GM12878 (cell line): Measurements from ENCODE around the gene C1GALT1. TPM values are rescaled to one million over a fixed set of nuclear protein-coding genes. Genes with fewer than 3 reads are reported as not detected.
A peak's percentile ranks its signal among the peaks of the same experiment; 100 is the strongest.

Experiments used
- ATAC-seq: fragments of 200-7000 bp; cut with Tn5 transposase; 3 replicates; pipeline ENCODE4 v1.9.1; 2020; ENCODE audit warnings: mild to moderate bottlenecking, moderate library complexity
- BruUV-seq: library from RNA; stranded (reverse); fragments of 400-500 nt; replicated peaks from 2 replicates; lab custom pipeline; 2021; lab: Mats Ljungman, UMichigan
- CTCF ChIA-PET: fragments of 300-600 bp; sonication (Branson Sonifier 250); formaldehyde crosslinking; extraction: SDS; loops from one replicate; lab custom pipeline; 2021; ENCODE audit warnings: inconsistent platforms; lab: Yijun Ruan, JAX
- POLR2A ChIA-PET: fragments of 350-600 bp; formaldehyde crosslinking; extraction: SDS; loops from one replicate; lab custom pipeline; 2021; ENCODE audit warnings: inconsistent platforms; lab: Charles Lee
- RAD21 ChIA-PET: fragments of 300-600 bp; sonication (Branson Sonifier 250); formaldehyde crosslinking; loops from one replicate; lab custom pipeline; 2023; ENCODE audit warnings: antibody characterized with exemption; ENCODE audit not compliant: unreplicated experiment; lab: Charles Lee
- SMC1A ChIA-PET: fragments of 300-600 bp; sonication (Branson Sonifier 250); formaldehyde crosslinking; loops from one replicate; lab custom pipeline; 2023; ENCODE audit not compliant: unreplicated experiment, uncharacterized antibody; lab: Charles Lee
- DNase-seq: peaks from one replicate; pipeline ENCODE4 v3.0.0-alpha.2; 2011; ENCODE audit warnings: low read depth, low spot score
- FAIRE-seq: peaks from 3 replicates; lab custom pipeline; 2011; peaks lifted over from hg19 to GRCh38; lab: Jason Lieb, UNC
- H2AFZ ChIP-seq: 2 replicates; pipeline ENCODE4 v1.6.0; 2011; ENCODE audit warnings: low read depth, low read length, control low read depth; ENCODE audit not compliant: control insufficient read depth
- H3K27ac ChIP-seq: 2 replicates; pipeline ENCODE4 v1.5.1; 2011; ENCODE audit warnings: control low read depth; ENCODE audit not compliant: control insufficient read depth, insufficient read depth
- H3K27me3 ChIP-seq, 2 experiments: replicated peaks in 1 of 2; 2 replicates each; pipeline versions ENCODE4 v1.6.0 to v1.6.1; 2011; ENCODE audit warnings: low read length in 1 of 2; ENCODE audit not compliant: control insufficient read depth in 2 of 2, insufficient read depth in 2 of 2
- H3K36me3 ChIP-seq, 2 experiments: 2 replicates each; pipeline ENCODE4 v1.5.1; 2011; ENCODE audit warnings: low read length in 1 of 2; ENCODE audit not compliant: control insufficient read depth in 2 of 2, insufficient read depth in 2 of 2
- H3K4me1 ChIP-seq: 2 replicates; pipeline ENCODE4 v1.6.1; 2011; ENCODE audit warnings: mild to moderate bottlenecking, low read length, moderate library complexity, mixed read lengths; ENCODE audit not compliant: control insufficient read depth, insufficient read depth
- H3K4me2 ChIP-seq: 2 replicates; pipeline ENCODE4 v1.6.0; 2011; ENCODE audit warnings: control low read depth; ENCODE audit not compliant: control insufficient read depth, insufficient read depth
- H3K4me3 ChIP-seq: fragments of 200-600 bp; sonication (generic); 2 replicates; pipeline ENCODE4 v1.5.1; 2016
- H3K79me2 ChIP-seq: 2 replicates; pipeline ENCODE4 v1.6.0; 2011; ENCODE audit warnings: low read length; ENCODE audit not compliant: control insufficient read depth, insufficient read depth
- H3K9ac ChIP-seq: 2 replicates; pipeline ENCODE4 v1.8.0; 2011; ENCODE audit warnings: low read length, control low read depth, mixed read lengths; ENCODE audit not compliant: control insufficient read depth, insufficient read depth
- H3K9me3 ChIP-seq: replicated peaks from 3 replicates; pipeline ENCODE4 v1.5.1; 2011; ENCODE audit warnings: mild to moderate bottlenecking, low read length; ENCODE audit not compliant: control insufficient read depth, insufficient read depth
- H4K20me1 ChIP-seq: 2 replicates; pipeline ENCODE4 v1.6.0; 2011; ENCODE audit not compliant: control insufficient read depth, insufficient read depth
- ATF7 ChIP-seq: fragments of 450-650 bp; IDR thresholded peaks from 2 replicates; pipeline ENCODE4 v1.6.1; 2016; ENCODE audit warnings: low read depth, mild to moderate bottlenecking
- CUX1 ChIP-seq: IDR thresholded peaks from 2 replicates; pipeline ENCODE4 v1.6.1; 2012; ENCODE audit warnings: improper control_type of control experiment, low read depth, low read length; ENCODE audit not compliant: insufficient replicate concordance
- DPF2 ChIP-seq: fragments of 450-650 bp; IDR thresholded peaks from 2 replicates; pipeline ENCODE4 v1.6.1; 2017; ENCODE audit warnings: mild to moderate bottlenecking
- EED ChIP-seq: sonication (generic); IDR thresholded peaks from 2 replicates; pipeline ENCODE4 v1.6.1; 2016; ENCODE audit warnings: antibody characterized with exemption, low read depth
- HDAC2 ChIP-seq: fragments of 200-600 bp; sonication (generic); IDR thresholded peaks from 2 replicates; pipeline ENCODE4 v1.6.1; 2017
- JUND ChIP-seq: IDR thresholded peaks from 2 replicates; pipeline ENCODE4 v1.6.1; 2012; ENCODE audit warnings: low read depth, mild to moderate bottlenecking, low read length, improper control_type of control experiment, moderate library complexity
- NKRF ChIP-seq: fragments of 450-650 bp; conservative IDR thresholded peaks from 2 replicates; pipeline ENCODE4 v1.6.1; 2017; ENCODE audit warnings: mild to moderate bottlenecking, moderate library complexity
- SREBF2 ChIP-seq: IDR thresholded peaks from 2 replicates; pipeline ENCODE4 v1.6.1; 2012; ENCODE audit warnings: mild to moderate bottlenecking, low read length
- TARDBP ChIP-seq: IDR thresholded peaks from 2 replicates; pipeline ENCODE4 v1.6.1; 2016; ENCODE audit warnings: borderline replicate concordance
- WGBS: methylation state at CpG from one replicate; pipeline ENCODE4 v1.1.6; 2016; ENCODE audit warnings: low lambda C conversion rate; ENCODE audit not compliant: insufficient replicate concordance, insufficient coverage; ENCODE audit errors: missing lambda C conversion rate; 5-methylcytosine and 5-hydroxymethylcytosine counted together
- in situ Hi-C: fragments of 300-500 bp; cut with MboI; formaldehyde crosslinking; loops from 9 replicates; pipeline ENCODE4 v1.14.3; 2018; ENCODE audit warnings: mixed read lengths
- intact Hi-C: fragments of 100-400 bp; cut with micrococcal nuclease; formaldehyde crosslinking; loops from one replicate; pipeline ENCODE4 v1.14.2; 2022; ENCODE audit not compliant: unreplicated experiment
- polyA plus RNA-seq, 11 experiments: library from polyadenylated mRNA; depleted of rRNA in 4 of 11; unstranded in 6 of 11; stranded (reverse) in 5 of 11; fragments of >200 nt; fragmentation: Nextera tagmentation in 4 of 11; fragmentation: Illumina TruSeq in 1 of 11; extraction: Ambion mirVana in 4 of 11; extraction: Trizol in 1 of 11; gene quantifications; 1 replicate in 1 of 11; 2 replicates in 10 of 11; pipeline versions ENCODE4 v1.2.1 to v1.2.3, GENCODE V29; 2011 to 2016; ENCODE audit warnings: inconsistent platforms in 2 of 11, missing spikeins in 2 of 11, low read depth in 1 of 11
- total RNA-seq, 4 experiments: library from RNA; depleted of rRNA in 3 of 4; stranded (reverse); fragments of >200 nt in 3 of 4; fragmentation: Illumina TruSeq in 1 of 4; extraction: Trizol in 1 of 4; gene quantifications; 2 replicates each; pipeline versions ENCODE4 v1.2.1 to v1.2.3, GENCODE V29; 2013 to 2021

Gene C1GALT1
- total and polyA plus RNA-seq, 10 of the 15 experiments (the other 5 are each of a cell fraction or from before 2014, with no cell fraction given), result 1.6 to 25.0 (median 8.5) TPM

GRCh38 chr7:7185371-7185989, 3.1 kb downstream of the C1GALT1 start:
- no peak for TF ChIP-seq JUND
- intact Hi-C loops, result loop anchor here (2.0 to 10.0 kb wide), 2 partner anchors 349 to 383 kb away; partner anchors contain the start of gene COL28A1
- peak overlapping the region; percentile 68 for H3K4me2 ChIP-seq

GRCh38 chr7:7188091-7188490, 5.7 kb downstream of the C1GALT1 start:
- Histone ChIP-seq H3K36me3 (peaks cover 0 to 4% of the 10 kb centered on the region in 2 experiments; a peak in 1 of 4 replicates), H3K4me2 (no peak overlapping the region), H2AFZ (no peak overlapping the region), H3K4me1 (peaks cover 6% of the 10 kb centered on the region), H3K27me3 (no peaks in the 10 kb centered on the region), H3K4me3 (no peak overlapping the region), H4K20me1 (no peaks in the 10 kb centered on the region; the same call in 1 of the 2 replicates), H3K27ac (no peak overlapping the region), H3K9ac (no peak overlapping the region), H3K9me3 (peaks cover 4% of the 10 kb centered on the region; the same call in 2 of the 3 replicates), H3K79me2 (peaks cover 42% of the 10 kb centered on the region)
- intact Hi-C loops (loop anchor here (10.0 kb wide), 1 partner anchor 347 kb away; the partner anchor contains the start of gene COL28A1), in situ Hi-C loops (no loop called here)
- DNase-seq, result no peak
- ChIA-PET RAD21 (interaction anchor here (0.7 to 1.4 kb wide), 3 partner anchors 13 to 376 kb away, joined by 4 read pairs; no protein-coding TSS in a partner anchor), CTCF (interaction anchor here (1.3 kb wide), 1 partner anchor 71 kb away, joined by 3 read pairs; no protein-coding TSS in a partner anchor), POLR2A (no interaction called here), SMC1A (interaction anchor here (0.7 to 1.7 kb wide), 7 partner anchors 9 to 273 kb away, joined by 3 to 5 read pairs (median 3); no protein-coding TSS in a partner anchor)
- no peak for ATAC-seq
- TF ChIP-seq SREBF2 (no peak), TARDBP (no peak), HDAC2 (no peak), CUX1 (no peak), ATF7 (no peak), EED (no peak), DPF2 (no peak), NKRF (no peak)
- no TSS peak for BruUV-seq
- no peak for FAIRE-seq

More at GRCh38 chr7:7185371-7185989, 3.1 kb downstream of the C1GALT1 start:
- H2AFZ ChIP-seq, result no peak overlapping the region
- H4K20me1 ChIP-seq, result no peaks in the 10 kb centered on the region; the same call in 1 of the 2 replicates
- POLR2A ChIA-PET, result no interaction called here
- no peak overlapping the region for H3K27ac ChIP-seq
- peaks cover 9% of the 10 kb centered on the region for H3K4me1 ChIP-seq
- ATAC-seq (no peak), FAIRE-seq (no peak), DNase-seq (no peak)
- in situ Hi-C loops, result no loop called here
- 96% methylated on average over 7 of the region's 7 CpGs for WGBS
- no peak overlapping the region for H3K4me3 ChIP-seq
- H3K79me2 ChIP-seq, result peaks cover 43% of the 10 kb centered on the region
- no TSS peak for BruUV-seq
- H3K27me3 ChIP-seq, result no peaks in the 10 kb centered on the region
- no peaks in the 10 kb centered on the region; the same call in 2 of the 3 replicates for H3K9me3 ChIP-seq
- no peak overlapping the region for H3K9ac ChIP-seq
- RAD21 ChIA-PET, result interaction anchor here (1.4 to 2.1 kb wide), 2 partner anchors 17 to 88 kb away, joined by 3 to 6 read pairs; no protein-coding TSS in a partner anchor
- SMC1A ChIA-PET, result interaction anchor here (0.7 to 3.3 kb wide), 8 partner anchors 9 to 759 kb away, joined by 3 to 16 read pairs (median 3); no protein-coding TSS in a partner anchor
- peaks cover 0 to 4% of the 10 kb centered on the region in 2 experiments; a peak in 1 of 4 replicates for H3K36me3 ChIP-seq
- CTCF ChIA-PET, result interaction anchor here (1.3 to 4.6 kb wide), 3 partner anchors 9 to 131 kb away, joined by 3 to 19 read pairs (median 3); no protein-coding TSS in a partner anchor
